GM18873 (cell line): ENCODE measurements around the gene IGF2BP2.
"Not testable (repeated sequence)": the region's sequence is repeated elsewhere in the genome, so short reads cannot be mapped to it uniquely, and the experiment has no call there.

ENCODE experiments used
- ATAC-seq: cut with Tn5 transposase; IDR thresholded peaks from one replicate; pipeline ENCODE4 v1.9.1; 2021; ENCODE audit warnings: mild to moderate bottlenecking, moderate library complexity, moderate number of reproducible peaks; ENCODE audit not compliant: unreplicated experiment, low FRiP score

Gene IGF2BP2

DNA sequence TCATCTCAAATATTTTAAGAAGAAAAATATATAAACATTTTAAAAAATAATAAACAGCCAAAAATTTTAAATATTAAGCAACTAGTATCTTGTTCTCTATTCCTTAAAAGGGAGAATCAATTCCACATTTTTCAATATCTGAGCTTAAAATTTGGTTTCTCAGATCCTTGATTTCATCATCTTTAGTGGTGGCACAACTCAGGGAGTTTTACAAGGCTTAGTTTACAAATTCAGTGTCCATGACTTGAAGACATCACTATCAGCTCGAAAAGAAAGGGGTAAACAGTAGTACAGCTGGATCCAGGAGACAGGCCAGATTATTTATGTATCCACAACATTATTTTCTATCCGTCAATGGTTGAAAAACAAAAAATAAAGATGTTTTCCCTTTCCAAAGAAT, 11.6 kb downstream of the IGF2BP2 start:
- no peak for ATAC-seq

DNA sequence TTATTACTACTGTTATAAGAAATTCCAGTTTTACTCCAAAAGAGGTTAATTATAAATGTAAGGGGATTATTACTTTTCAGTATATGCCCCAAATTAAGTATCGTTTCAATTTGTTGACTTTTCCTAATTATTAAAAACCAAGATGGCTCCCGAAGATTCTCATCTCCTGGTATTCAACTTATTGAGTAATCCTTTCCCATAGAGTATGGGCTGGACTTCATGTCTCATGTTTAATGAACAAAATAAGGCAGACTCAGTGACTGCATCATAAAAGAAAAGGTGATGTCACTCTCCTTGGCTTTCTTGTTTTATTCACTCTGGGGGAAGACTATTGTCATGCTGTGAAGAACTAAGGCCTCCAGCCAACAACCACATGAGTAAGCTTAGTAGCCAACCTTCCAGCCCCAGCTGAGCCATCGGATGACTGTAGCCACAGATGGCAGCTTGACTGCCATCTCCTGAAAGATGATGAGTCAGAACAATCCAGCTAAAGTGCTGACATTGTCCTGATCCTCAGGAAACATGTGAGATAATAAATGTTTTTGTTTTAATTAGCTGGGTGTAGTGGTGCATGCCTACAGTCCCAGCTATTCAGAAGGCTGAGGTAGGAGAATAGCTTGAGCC, 17.3 kb downstream of the IGF2BP2 start:
- ATAC-seq, result no peak

DNA sequence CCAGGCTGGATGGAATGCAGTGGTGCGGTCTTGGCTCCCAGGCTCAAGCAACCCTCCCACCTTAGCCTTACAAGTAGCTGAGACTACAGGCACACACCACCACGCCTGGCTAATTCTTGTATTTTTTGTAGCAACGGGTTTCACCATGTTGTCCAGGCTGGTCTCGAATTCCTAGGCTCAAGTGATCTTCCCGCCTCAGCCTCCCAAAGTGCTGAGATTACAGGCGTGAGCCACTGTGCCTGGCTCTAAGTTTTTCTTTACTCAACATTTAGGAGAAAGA, 26.1 kb downstream of the IGF2BP2 start:
- ATAC-seq, result not testable (repeated sequence)

DNA sequence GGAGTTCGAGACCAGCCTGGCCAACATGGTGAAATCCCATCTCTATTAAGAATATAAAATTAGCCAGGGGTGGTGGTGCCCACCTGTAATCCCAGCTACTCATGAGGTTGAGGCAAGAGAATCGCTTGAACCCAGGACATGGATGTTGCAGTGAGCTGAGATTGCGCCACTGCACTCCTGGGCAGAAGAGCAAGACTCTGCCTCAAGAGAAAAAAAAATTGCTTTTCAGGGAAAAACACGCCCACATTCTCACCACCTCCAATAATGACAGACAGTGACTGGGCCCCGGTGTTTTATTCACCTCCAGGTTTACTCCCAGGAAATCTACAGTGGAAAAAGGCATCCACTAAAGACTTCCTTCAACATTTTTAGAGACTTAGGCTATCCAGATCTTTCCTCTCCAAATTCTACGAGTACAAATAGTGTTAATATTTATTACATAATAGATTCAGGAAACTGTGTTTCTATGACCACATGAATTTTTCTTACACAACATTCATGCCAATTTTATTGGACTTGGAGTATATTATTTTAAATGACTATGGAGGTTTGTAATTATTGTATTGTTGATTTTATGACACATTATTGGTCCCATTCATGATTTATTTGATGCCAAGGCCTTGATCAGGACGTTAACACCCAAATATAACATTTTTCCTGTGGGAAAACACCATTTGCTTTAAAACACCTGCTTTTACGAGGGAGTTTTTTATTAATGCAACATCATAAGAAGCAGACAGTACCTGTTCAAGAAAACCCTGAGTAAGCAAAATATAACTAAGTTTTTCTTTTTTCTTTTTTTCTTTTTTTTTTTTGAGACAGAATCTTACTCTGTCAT, 26.6 kb downstream of the IGF2BP2 start:
- no peak for ATAC-seq

DNA sequence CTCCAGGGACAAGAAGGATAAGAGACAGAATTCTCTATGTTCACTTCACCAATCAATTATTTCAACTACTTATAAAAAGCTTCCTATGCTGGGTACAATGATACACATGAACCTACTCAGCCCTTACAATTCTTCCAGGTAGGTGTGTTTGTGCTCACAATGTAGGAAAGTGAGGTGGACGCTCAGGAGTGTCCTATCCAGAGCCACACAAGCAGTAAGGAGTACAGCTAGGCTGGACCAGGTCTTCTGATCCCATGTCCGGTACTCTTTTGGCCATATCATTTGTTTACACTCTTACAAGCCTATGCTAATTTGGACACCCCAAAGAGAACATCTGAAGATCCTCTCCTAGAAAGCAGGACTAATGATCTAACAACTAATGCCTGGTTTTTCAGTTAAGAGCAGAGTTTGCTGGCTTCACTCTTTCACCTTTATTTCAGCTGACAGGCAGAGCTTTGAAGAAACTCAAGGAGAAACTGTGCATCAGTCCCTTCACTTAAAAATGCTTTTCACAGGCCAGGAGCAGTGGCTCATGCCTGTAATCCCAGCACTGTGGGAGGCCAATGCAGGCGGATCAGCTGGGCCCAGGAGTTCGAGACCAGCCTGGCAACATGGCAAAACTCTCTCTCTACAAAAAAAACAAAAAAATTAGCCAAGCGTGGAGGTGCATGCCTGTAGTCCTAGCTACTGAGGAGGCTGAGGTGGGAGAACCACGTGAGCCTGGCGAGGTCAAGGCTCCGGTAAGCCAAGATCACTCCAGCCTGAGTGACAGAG, 27.5 kb downstream of the IGF2BP2 start:
- no peak for ATAC-seq

DNA sequence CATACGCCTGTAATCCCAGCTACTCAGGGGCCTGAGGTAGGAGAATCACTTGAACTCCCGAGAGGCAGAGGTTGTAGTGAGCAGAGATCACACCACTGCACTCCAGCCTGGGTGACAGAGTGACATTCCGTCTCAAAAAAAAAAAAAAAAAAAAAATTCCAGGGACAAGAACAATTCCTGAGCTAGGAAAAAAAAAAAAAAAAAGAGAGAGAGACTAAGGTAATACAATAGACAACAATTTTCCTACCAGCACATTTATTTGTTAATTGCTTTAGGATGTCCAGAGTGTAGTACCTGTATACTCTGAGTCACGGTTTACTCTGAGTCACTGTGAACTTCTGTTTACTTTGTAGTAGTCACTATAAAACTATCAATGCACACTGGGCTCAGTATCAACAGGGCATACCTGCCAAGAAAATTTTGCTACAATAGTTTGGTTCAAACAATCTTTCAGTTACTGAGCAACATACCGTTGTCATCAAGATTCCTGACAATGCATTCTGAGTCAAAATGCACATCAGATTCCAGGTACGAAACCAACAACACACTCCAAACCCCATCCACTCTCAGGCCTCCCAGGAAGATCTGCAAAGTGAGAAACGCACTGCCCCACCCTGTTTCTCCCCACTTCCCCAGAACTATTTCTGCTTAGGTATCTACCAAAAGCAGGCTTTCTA, 28.3 kb downstream of the IGF2BP2 start:
- ATAC-seq, result no peak

DNA sequence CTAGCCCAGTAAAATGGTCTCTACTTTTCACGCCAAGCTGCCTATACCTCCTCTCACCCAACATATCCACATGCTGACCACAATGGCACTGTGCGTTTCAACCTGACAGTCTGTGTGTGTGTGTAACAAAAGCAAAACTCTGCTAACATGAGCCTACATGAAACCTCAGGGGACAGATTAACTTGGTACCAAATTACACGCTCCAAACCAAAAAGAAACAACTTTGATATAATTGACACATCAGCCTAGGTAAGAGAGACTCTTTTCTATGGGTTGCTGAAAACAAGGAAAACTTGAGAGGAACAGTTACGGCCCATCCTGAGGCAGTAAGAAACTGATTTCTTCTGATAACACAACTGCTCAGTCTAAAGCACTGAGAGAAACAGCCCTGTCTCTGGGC, 31.5 kb downstream of the IGF2BP2 start:
- no peak for ATAC-seq

DNA sequence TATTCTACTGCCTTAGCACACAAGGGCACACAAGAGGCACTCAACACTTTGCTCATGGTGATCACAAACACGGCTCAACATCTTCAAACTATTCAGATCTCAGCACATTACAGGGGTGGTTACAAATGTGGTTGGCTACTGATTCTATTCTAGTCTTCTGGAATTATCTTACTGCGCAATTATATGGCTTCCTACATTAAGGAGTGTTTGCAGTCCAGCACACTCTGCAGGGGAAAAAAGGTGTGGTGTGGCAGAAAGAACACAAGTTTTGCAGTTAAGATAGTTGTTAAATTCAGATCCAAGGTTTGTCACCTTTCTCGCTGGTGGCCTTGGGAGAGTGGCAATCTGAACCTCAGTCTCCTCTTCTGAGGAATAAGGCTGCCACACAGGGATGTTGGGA, 31.9 kb downstream of the IGF2BP2 start:
- no peak for ATAC-seq

DNA sequence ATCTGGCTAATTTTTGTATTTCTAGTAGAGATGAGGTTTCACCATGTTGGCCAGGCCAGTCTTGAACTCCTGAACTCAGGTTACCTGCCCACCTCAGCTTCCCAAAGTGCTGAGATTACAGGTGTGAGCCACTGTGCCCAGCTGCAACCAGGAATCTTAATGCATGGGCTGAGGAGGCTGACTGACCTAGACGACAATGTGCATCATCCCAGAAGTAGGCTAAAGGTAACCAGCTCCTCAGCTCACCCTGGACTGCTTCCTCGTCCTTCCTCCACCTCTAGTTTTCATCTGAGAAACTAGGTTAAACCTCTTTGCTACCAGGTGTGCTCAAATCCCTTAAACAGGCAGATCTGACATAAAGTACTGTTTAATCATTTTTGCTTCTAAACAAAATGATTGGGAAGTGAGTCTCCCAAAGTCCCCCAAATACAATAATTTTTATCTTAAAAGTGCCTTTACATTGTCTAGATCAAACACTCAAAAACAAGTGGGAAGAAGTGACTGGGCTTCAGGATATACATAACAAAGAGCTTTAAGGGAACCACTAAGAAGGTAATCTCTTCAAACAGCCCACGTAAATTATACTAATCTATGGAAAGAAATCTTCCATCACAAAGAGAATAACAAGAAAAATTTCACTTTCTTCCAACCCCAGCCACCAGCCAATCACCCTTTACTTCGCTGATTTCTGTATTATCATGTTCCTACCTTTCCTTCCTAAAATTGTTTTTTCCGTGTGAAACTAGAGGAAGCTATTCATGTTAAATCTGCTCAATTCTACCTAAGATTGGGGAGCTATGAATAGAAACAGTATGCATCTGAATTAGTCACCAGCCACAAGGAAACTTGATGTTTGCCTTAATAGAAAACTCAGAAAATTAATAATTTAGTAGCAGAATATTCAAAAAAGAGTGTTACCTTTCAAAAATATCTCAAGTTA, 34.7 kb downstream of the IGF2BP2 start:
- ATAC-seq, result no peak

DNA sequence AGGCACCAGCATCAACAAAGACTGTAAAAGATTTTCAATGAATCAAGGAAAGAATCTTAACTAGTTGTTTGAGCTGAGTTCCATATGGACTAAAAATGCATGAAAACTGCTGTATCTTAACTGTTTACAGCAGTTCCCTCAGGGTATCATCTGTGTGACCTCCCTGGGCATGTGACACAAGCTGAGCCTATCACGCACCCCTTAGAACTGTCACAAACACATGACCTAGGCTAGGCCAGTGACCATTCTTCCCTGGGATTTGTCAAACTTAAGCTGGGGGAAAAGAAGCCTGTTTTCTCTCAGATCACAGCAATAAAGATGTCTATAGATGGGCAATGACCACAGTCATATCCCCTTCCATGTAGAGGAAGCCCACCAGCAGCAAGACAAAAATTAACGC, 35.7 kb downstream of the IGF2BP2 start:
- no peak for ATAC-seq

DNA sequence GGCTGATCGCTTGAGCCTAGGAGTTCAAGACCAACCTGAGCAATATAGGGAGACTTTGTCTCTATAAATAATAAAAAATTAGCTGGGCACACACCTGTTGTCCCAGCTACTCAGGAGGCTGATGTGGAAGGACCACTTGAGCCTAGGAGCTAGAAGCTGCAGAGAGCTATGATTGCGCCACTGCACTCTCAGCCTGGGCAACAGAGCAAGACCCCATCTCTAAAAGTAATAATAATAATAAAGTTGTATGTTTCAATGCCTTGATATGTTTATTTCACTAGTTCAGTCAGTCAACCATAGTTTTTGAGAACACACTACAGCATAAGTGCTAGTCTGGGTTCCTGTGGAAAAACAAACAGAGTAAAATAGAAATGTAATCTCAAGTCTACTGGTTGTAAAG, 36.5 kb downstream of the IGF2BP2 start:
- ATAC-seq, result no peak

DNA sequence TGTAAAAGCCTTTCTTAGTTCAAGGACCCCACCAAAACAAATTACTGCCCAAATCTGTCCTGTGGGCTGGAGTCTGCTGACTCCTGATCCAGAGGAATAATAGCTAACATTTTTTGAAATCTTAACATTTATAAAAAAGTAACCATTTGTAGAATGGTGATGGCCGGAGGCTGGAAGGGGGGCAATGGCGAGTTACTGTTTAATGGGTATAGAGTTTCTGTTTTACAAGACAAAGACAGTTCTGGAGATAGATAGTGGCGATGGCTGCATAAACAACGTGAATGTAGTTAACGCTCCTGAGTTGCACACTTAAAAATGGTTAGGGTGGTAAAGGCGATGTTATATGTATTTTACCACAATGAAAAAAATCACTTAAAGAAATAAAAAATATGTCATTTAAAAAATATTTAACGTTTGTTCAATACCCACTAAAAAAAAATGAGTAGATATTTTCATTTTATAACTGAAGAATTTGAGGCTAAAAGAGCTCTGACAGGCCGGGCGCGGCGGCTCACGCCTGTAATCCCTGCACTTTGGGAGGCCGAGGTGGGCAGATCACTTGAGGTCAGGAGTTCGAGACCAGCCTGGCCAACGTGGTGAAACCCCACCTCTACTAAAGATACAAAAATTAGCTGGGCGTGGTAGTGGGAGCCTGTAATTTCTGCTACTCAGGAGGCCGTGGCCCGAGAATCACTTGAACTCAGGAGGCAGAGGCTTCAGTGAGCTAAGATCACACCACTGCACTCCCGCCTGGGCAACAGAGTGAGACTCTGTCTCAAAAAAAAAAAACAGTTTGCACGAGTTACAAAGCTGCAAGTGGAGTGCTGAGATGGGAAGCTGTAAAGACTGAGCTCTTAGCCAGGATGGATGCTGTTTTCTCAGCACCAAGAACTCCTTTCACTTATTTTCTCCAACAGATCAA, 37.6 kb downstream of the IGF2BP2 start:
- ATAC-seq, result no peak

DNA sequence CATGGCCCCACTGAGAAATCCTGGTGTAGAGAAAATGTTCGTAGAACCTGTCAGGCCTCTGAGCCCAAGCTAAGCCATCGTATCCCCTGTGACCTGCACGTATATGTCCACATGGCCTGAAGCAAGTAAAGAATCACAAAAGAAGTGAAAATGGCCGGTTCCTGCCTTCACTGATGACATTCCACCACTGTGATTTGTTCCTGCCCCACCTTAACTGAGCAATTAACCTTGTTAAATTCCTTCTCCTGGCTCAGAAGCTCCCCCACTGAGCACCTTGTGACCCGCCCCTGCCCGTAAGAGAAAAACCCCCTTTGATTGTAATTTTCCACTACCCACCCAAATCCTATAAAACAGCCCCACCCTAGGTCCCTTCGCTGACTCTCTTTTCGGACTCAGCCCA, 38.6 kb downstream of the IGF2BP2 start:
- not testable (repeated sequence) for ATAC-seq

DNA sequence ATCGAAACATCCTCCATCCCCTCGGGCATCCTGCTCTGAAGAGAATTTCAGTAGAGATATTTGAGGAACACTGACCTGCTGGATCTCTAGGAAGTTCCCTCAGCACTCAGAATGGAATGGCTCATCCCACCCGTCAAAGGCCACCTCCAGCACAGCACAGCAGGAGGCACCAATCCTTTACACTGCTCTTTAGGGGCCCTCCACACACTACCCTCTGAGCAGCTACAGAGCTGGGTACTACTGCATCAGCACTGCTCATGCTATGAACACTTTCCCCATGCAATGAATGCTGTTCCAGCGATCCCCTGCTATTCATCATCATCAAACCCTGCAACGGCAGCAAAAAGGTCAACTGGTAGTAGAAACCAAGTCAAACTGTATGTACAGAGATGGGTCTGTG, 40.5 kb downstream of the IGF2BP2 start:
- ATAC-seq, result no peak

DNA sequence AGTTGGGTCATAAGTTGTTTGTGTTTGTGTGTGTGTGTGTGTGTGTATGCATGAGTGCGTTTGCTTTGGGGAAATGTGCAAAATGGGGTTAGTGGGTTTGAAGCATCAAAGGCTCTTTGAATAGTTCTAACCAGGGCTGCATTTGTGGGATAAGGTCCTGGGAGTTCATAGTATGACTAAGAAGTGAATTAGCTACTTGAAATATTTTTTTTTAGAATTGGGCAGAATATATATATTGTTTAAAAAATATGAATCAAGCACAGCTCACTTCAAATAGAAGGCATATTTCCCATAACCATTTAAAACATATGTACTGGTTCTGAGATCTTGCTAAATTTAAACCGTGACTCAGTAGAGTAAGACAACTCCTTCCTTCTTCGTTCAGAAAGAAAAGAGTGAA, 43.1 kb downstream of the IGF2BP2 start:
- no peak for ATAC-seq

DNA sequence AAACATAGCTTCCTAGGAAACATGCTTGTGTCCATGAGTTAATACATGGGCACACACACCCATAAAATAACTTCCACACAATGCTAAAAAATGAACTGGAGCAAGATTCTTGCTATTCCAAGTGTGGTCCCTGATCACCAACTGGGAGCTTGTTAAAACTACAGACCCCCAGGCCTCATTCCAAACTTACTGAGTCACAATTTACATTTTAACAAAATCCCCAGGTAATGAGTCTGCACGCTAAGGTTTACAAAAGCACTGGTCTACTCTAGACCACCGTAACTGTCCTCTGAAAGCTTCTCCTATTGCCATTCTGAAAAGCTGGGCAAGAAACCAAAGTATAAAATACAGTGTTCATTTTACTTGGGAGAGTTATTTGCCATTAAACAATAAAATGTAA, 45.4 kb downstream of the IGF2BP2 start:
- ATAC-seq, result no peak

DNA sequence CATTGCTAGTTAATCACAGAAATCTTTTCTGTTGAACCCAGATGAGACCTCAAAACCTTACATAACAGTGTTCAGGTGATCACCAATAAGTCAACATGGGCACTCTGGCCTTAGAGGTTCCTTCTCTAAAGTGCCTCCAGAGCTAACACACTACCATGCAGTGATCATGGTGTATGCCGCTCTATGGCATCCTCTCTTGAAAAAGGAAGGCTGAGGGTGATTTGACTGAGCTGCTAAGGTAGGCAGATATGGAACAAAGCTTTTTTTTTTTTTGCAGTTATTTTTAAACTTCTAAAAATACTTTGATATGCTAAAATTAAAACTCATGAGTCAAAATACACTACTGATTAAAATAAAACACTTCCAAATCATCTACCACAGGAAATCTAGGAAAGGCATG, 46.0 kb downstream of the IGF2BP2 start:
- ATAC-seq, result no peak

DNA sequence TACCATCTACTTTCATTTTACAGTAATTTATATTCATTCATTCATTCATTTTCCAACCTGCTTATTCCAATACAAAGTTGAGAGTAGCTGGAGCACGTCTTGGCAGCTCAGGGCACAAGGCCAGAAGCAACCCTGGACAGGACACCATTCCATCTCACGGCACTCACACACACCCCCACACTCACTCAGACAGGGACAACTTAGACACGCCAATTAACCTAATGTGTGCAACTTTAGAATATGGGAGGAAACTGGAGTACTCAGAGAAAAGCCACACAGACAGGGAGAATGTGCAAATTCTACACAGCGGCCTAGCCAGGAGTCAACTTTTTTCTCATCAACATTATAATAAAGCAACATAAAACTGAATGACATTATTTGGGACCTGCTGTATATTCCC, 46.7 kb downstream of the IGF2BP2 start:
- ATAC-seq, result no peak

DNA sequence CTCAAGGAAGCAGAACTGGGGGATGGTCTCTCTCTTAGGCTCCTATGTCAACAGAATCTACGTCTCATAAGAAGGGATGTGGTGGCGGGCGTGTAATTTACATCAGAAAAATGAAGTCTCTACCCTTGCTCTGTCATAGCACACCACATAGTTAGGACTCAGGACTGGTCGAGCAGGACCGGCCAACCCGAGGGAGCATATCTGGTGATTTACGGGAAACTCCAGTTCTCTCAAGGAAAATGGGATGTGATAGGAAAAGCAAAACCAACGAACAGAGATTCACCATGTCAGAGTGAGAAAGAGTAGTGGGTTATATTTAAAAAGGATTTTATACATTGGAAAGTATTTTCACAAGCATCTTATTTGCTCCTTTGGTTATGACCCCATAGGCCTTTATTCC, 54.7 kb downstream of the IGF2BP2 start:
- no peak for ATAC-seq
